ENCODE data around the gene TTLL12.

Gene TTLL12

DNA sequence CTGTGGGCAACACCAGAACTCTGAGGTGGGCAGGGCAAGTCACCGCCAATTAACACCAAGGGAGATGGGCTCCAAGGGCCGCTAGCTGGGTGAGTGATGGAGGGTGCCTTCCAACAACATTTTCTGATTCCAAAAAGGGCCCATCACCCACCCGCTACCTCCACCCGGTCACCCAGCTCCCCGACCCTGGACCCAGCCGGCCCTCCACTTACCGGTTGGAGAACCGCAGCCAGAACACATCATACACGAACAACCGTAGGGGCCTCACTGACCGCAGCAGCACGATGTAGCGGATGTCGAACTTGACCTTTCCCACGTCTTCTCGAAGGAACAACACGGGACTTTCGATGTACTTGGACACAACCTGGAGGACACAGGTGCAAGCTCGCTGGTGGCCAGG is 14.7 kb downstream of the TTLL12 start:
- DNase-seq (ENCODE audit: low spot score), result no peak

DNA sequence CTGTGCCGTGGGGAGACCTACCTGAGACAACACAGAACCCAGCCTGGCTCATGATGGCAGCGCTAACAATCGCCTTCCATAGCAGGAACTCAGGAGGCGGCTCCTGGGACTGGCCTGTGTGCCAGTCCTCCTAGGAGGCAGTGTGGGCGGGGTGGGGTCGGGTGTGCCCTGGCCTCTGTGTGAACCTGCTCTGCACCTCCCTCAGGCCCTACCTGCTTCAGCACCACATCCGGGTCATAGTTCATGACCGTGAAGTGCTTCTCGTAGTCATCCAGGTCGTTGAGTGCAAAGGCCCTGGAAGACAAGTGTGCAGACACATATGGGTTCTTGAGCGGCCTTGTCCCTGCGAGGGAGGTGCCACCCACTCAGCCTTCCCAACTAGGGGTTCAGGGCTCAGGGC is 15.3 kb downstream of the TTLL12 start:
- no peak for DNase-seq (ENCODE audit: low spot score)

DNA sequence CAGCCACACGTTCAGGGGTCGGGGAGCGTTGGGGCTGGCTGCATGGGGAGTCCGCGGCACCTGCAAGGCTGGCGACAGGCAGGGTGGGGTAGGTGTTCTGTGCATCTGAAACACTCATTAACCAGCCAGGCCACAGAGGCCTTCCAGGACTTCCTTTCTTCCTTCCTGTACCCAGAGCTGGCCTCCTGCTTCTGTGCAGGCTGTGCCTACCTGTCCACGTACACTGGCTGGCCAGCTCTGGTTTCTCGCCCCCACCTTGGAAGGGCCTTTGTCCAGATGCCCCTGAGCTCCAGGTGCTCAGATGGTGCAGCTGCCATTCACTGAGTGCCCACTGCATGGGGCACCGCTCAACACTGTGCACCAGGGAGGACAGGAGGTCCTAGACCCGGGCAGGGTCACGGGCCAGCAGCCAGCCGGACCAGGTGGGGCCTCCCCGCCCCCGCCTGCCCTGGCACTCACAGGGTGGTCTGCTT is 15.9 kb downstream of the TTLL12 start:
- no peak for DNase-seq (ENCODE audit: low spot score)

DNA sequence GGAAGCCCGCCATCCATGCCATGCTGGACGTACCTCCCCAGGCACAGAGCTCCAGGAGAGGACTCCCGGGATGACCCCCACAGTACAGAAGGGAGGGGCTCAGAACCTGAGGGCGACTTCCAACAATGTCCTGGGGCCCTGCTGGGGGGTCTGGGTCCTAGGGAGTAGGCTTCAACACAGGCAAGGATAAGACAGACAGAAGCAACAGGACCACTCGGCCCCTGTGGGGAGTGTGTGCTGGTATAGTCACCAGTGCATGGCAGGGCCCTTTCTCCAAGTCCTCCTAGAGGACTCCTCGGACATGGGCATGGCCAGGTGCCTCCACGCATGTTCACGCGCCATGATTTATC is 16.8 kb downstream of the TTLL12 start:
- no peak for DNase-seq (ENCODE audit: low spot score)

DNA sequence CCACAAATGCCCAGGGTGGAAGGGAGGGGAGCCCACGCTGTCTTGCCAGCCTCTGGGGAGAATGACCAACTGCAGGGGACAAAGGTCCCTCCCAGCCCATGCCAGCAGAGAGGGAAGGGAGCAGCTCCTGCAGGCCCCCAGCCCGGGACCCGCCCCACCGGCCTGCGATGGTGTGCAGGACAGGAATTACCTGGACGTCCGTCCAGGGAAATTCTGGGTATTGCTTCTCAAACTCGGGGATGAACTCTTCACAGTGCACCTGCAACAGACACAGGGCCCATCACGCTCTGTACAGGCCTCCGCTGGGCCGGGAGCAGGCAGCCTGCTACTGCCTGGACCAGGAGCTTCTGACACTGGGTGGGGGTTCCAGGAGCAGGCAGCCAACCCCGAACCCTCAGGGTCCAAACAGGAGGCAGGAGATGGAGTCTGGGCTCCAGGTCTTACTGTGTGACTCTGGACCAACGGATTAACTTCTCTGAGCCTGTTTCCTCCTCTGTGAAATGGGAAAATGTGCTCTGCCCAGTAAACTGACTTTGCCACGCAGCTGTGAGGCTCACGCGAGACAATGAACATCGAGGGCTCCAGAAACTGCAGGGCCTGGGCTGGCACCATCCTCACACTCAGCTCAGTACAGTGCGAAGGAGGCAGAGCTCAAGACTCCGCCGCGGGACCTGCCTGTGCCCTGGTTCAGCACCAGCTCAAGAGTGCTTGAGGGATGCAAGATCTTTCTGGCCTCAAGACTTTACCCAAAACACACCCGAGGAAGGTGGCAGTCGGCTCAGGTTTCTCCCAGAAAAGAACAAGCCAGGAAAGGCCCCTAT is 17.4 kb downstream of the TTLL12 start:
- DNase-seq (ENCODE audit: low spot score), result no peak

DNA sequence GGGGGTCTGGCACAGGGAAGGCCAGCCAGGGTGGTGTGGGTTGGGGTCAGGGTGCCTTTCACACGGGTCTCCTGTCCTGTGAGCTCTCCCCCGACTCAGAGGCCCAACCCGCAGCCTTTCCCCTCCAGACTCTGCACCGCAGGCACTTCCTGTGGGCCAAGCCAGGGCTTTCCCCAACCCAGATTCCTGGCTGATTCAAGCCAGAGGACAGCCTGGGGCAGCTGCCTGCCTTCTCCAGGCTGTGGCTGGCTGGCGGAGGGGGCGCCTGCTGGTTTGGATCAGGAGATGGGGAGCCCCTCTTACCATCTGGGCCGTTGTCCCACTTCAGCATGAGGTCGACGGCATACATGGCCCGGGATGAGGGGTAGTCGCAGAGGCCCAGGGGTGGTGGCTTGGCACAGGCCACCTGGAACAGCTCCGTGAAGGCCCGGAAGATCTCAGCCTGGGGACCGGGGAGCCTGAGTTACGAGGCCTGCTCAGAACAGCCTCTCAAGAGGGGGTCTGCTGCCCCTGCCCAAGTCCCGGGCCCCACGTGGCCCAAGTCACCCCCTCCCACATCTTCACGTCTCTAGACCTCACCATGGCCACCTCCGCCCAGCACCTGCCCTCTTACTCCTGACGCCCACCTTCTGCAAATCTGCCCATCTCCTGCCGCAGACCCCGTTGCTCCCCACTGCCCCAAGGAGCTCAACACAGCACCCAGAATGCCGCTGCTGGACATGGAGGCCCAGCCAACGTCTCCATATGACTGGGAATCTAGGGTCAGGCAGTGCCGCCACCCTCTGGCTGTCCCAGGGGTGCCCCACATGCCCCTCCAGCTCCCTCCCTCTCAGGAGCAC is 18.2 kb downstream of the TTLL12 start:
- DNase-seq (ENCODE audit: low spot score), result no peak

DNA sequence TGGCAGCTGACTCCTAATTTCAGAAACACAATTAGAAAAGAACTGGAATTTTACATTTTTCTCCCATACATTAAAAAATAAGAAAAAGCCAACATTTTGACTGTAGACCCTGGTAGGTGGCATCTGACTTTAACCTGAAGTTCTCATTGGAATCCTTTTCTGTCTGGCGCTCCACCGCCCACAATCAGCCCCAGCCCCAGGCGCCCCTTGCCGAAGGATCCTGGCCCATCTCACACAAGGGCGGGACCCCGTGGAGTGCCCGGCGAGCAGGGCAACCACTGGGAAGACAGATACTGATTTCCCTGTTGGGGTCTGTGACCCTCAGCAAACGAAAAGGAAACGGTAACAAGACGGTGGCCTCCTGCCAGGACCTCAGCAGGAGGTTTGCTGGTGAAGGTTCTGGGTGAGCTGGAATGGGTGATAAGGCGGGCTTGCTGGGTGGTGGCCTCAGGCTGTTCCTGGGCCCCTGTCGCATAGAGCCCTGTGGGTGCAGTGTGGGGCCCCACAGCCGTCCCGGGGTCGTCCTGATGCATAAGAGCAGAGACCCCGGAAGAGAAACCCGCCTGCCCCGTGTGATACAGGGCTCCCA is 19.8 kb downstream of the TTLL12 start:
- DNase-seq (ENCODE audit: low spot score), result no peak

DNA sequence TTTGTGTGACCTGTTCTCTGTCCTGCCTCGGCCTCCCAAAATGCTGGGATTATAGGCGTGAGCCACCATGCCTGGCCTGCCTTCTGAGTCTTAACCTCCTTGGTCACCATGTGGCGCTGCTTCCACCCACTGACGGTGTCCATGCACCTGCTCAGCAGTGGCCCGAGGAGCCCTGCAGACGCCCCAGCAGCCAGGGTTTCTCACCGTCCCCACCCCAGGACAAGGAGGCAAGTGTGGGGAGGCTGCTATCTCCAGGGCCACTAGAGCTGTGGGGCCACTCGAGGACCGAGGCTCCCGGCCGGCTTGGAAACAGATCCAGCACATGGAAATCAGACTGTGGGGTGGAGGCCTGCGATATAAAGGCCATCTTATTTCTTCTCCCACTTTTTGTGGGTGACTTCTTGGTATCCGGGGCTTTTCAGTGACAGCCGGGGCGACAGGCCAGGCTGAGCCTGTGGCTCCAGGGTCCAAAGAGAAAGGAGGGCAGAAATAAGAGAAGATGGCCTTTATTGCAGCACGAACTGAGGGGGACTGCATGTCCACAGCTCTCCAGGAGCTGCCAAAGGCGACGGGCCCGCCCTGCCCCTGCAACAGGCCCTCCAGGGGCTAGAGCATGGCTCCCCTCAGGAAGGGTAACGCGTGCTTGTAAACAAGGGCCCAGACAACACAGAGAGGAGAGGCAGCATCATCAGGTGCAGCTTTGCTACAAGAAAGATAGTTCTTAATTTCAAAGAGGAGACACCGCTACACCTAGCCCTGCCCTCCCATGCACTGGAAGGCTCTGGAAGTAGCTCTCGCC is 20.6 kb downstream of the TTLL12 start:
- no peak for DNase-seq (ENCODE audit: low spot score)

DNA sequence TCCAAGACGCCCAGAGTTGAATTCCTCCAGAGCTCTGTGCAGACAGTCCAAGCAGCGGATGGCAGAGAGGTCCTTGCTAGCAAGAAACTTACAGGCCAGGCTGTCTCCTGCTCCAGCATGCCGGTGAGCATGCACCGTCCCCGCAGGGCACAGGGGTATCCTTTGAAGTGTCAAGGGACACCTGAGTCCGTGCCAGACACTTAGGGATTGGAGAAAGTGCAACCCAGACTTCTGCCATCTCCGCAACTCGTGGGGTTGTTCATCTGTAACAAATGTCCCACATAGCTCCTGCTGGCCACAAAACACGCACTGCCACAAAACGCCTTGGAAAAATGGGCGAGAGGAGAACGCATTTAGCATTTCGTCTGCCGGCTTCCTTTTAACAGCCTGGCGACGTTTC is 22.3 kb downstream of the TTLL12 start:
- DNase-seq (ENCODE audit: low spot score), result no peak

DNA sequence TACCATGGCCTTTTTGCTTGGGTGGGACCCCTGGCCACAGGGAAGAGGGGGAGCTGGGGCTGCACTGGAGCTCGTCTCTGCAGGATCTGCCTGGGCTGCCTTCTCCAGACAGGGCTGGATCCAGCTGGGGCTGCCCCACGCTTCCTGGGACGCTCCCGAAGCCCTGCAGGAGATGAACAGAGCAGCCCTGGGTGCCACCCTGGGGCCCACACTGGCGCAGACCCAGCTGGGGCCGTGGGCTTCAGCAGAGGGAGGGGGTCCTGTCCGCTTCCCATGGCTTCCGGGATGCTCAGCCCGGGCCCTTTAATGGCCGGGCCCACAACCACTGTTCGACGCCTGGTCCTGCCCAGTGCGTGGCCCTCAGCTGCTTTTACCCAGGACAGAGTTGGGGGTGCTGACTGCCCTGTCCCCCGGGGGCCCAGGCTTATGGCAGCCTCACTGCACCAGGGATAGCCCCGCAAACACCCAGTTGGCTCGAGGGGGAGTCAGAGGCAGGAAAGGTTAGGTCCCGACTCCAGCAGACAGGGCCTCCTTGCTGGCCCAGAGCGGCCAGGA is 23.6 kb downstream of the TTLL12 start:
- no peak for DNase-seq (ENCODE audit: low spot score)

DNA sequence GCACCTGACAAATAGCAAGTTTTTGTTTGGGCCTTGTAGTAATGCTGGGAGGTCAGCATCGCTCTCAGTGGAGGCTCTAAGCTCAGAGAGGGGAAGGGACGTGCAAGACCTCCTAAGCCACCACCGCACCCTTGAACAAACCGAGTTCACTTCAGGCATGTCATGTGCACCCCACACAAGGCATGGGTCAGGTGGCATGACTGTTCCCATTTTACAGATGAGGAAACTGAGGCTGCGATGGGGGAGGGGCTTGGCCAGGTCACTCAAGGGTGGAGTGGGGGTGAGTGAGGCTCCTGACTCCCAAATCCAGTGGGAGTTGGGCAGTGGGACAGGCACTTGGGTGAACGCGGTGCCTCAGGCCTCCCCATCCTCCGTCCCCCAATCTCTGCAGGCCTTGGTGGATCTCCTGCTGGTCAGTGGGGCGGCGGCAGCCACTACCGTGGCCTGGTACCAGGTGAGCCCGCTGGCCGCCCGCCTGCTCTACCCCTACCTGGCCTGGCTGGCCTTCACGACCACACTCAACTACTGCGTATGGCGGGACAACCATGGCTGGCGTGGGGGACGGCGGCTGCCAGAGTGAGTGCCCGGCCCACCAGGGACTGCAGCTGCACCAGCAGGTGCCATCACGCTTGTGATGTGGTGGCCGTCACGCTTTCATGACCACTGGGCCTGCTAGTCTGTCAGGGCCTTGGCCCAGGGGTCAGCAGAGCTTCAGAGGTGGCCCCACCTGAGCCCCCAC is 24.4 kb downstream of the TTLL12 start:
- no peak for DNase-seq (ENCODE audit: low spot score)

DNA sequence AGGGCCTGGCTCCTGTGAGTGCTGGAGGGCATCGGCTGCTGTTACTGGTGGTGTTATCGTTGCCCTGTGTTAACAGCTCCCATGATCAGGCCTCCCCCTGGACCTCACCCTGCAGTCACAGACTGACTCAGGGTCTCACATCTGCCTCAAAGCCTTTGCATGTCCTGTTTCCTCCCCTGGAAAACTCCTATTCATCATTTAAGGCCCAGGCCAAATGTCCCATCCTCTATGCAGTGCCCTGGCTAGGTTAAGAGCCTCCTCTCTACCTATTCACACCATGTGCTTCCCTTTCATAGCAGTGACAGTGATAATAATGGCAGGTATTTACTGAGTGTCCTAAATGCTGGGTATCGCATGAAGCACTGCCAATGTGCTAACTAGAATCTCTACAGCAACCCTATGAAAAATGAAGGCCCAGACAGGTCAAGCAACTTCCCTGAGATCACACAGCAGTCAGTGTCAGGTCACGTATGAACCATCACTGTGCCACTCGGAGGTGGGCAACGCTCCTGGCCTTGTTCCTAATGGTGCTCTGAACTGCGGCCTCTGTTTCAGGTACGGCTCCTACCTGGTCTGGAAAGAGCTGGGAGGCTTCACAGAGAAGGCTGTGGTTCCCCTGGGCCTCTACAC is 26.3 kb downstream of the TTLL12 start:
- DNase-seq (ENCODE audit: low spot score), result no peak

DNA sequence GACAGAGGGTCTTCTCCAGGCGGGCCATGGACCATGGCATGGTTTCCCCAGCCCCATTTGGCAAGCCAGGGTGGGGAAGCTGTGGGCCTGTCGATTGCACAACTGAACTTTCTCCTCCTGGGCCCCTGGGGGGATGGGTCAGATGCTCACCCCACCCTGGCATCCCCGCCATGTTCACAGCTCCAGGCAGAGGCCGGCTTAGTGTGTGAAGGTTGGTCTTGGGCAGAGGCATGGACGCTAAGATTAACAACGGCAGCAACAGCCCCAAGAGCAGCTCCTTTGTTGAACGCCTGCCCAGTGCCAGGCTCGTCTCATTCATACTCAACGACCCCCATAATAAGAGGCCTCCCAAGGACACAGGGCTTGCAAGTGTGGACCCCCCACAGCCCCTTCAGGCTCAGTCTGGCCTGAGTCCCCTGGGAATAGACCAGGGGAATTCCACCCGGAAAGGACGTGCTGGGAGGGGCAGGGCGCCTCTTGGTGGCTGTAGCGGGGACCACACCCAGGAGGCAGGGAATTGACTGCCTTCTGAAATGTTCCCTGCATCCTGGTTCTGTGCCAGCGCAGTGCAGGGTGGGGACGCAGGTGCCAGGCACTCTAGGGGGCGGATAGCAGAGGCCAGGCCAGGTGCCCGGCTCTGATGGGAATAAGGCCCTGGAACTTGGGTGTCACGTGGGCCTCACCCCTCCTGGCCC is 27.3 kb downstream of the TTLL12 start:
- DNase-seq (ENCODE audit: low spot score), result peak; percentile 87

DNA sequence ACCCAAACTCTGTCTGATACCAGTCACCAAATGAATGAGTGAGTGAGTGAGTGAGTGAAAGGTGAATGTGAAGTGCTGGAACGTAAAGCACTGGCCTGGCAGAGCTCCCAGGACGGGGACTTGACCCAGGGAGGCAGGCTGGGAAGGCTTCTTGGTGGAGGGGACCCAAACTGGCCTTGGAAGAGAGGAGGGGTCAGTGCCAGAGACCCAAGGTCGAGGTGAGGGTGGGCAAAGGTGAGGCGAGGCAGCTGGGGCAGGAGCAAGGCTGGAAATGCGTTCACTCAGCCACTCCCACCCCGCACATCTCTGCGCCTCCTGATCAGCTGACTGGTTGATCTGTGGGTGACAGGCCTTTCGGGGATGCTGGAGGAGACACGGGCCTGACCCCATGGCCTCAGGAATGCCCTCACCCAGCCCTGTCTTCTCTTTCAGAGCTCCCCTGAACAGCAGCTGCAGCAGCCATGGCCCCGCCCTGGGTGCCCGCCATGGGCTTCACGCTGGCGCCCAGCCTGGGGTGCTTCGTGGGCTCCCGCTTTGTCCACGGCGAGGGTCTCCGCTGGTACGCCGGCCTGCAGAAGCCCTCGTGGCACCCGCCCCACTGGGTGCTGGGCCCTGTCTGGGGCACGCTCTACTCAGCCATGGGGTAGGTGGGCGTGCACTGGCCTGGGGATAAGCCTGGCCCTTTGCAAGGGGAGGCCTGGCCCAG is 28.0 kb downstream of the TTLL12 start:
- DNase-seq (ENCODE audit: low spot score), result no peak

DNA sequence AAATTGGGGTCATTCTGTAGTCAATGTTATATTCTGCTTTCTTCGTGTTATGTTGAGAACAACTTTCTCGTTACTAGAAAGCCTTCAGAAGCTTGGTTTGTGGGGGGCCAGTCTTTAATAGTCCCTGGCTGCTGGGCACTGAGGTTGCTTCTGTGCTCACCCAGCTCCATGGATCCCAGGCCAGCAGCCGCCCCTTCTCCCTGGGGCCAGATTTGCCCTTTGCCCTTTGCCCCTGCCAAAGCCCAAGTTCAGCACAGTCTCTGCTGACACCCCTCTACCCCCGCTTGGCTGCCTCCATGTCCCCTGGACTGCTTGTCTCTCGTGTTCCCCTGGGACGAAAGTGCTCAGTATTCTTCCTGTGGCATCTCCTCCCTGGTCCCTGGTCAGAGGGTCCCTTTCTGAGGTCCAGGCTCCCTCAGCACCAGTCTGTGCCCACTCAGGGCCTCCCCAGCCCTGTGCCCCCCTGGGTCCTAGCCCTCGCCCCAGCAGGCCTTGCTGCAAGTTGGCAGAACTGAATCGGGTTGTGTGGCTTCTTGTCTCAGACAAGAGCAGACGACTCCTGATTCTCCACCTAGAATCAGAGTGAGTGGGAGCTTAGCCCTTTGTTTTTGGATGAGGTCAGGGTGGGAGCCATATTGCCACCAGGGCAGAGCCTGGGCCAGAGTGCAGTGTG is 28.9 kb downstream of the TTLL12 start:
- DNase-seq (ENCODE audit: low spot score), result no peak

DNA sequence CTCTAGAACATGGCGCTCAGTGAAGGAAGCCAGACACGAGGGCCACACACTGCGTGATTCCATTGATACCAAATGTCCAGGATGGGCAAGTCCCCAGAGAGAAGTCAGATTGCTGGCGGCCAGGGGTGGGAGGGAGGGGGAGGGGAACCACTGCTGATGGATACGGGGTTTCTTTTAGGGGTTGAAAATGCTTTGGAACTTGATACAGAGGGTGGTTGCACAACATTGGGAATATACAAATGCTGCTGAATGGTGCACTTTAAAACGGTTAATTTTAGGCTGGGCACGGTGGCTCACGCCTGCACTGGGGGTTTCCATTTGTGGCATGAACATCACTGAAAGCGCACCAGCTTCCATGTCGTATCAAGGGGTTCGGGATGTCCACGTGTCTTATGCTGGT is 30.5 kb downstream of the TTLL12 start:
- DNase-seq (ENCODE audit: low spot score), result no peak

DNA sequence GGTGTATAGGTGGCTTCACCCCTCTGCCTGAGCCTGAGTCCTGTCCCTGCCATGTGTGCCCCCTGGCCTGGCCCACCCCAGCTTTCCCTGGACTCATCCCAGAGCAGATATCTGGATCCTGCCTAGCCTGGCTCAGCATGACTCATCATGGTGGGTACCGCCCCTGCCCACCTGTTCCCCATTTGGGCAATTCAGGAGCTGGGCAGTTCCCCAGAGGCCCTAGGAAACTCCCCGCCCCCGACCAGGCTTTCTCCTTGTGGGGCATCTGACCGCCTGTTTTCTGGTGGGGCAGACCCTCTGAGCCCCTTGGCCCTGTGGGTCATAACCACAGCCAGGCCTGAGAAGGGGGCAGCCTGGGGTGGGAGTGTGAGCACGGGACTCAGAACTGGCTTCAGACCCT is 31.1 kb downstream of the TTLL12 start:
- no peak for DNase-seq (ENCODE audit: low spot score)

DNA sequence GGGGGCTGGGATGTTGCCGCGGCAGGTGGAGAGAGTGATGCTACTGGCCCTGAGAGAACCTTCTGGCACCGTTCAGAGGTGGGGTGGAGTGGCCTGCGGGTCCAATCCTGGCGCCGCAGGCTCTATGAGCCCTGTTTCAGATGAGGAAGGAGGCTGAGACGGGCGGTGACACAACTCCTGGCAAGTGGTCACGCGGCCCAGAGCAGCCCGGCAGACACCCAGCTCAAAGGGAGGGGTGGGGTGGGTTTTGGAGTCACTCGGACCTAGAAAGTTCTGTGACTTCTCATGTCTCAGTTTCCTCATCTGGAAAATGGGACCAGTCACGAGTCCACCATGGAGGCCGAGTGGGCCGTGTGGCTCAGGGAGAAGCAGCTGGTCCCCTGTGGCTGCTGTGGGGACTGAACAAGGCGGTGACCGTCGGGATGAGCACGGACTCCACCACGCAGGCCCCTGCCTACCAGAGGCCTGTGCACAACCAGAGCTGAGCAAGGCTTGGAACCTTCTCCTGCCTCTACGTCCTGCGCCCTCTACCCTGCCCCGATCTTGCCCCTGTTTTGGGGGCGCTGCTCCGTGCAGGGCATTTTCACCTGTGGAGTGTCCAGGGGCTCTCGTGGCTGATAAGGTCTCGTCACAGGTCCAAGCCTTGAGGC is 31.9 kb downstream of the TTLL12 start:
- no peak for DNase-seq (ENCODE audit: low spot score)
